Endodermal cell (in vitro differentiated cells): Measurements from ENCODE around the gene RNF150. TPM values are rescaled to one million over a fixed set of nuclear protein-coding genes. Genes with fewer than 3 reads are reported as not detected.
A peak's percentile ranks its signal among the peaks of the same experiment; 100 is the strongest.

Source experiments
- DNase-seq: peaks from one replicate; pipeline ENCODE4 v3.0.0-alpha.2; 2017
- H3K27ac ChIP-seq: 2 replicates; pipeline ENCODE4 v1.5.1; 2013; ENCODE audit warnings: mild to moderate bottlenecking, low read depth, low read length, moderate library complexity
- H3K27me3 ChIP-seq: 2 replicates; pipeline ENCODE4 v1.6.1; 2013; ENCODE audit warnings: mild to moderate bottlenecking, low read length, moderate library complexity; ENCODE audit not compliant: insufficient read depth, control insufficient read depth, poor library complexity, severe bottlenecking
- H3K36me3 ChIP-seq: 2 replicates; pipeline ENCODE4 v1.7.0; 2013; ENCODE audit warnings: mild to moderate bottlenecking, low read length, moderate library complexity; ENCODE audit not compliant: control insufficient read depth, insufficient read depth
- H3K4me1 ChIP-seq: one replicate; pipeline ENCODE4 v1.7.0; 2013; ENCODE audit warnings: low read length; ENCODE audit not compliant: control insufficient read depth, insufficient read depth
- H3K4me3 ChIP-seq: 2 replicates; pipeline ENCODE4 v1.5.1; 2013; ENCODE audit warnings: mild to moderate bottlenecking, low read length, moderate library complexity
- H3K9ac ChIP-seq: 2 replicates; pipeline ENCODE4 v1.6.1; 2013; ENCODE audit warnings: mild to moderate bottlenecking, low read length, moderate library complexity; ENCODE audit not compliant: poor library complexity, severe bottlenecking; ENCODE audit errors: extremely low read depth
- H3K9me3 ChIP-seq: 2 replicates; pipeline ENCODE4 v1.6.1; 2013; ENCODE audit warnings: mild to moderate bottlenecking, low read length, moderate library complexity; ENCODE audit not compliant: control insufficient read depth
- H3K27ac Mint-ChIP-seq: 2 replicates; pipeline ENCODE4 v1.8.0; 2020; ENCODE audit warnings: mixed read lengths
- H3K27me3 Mint-ChIP-seq: 2 replicates; pipeline ENCODE4 v1.8.0; 2021; ENCODE audit warnings: mild to moderate bottlenecking, mixed read lengths; ENCODE audit not compliant: insufficient read depth
- H3K36me3 Mint-ChIP-seq: 2 replicates; pipeline ENCODE4 v1.8.0; 2020; ENCODE audit warnings: low read depth, mixed read lengths
- H3K4me1 Mint-ChIP-seq: 2 replicates; pipeline ENCODE4 v1.8.0; 2020; ENCODE audit warnings: mixed read lengths
- H3K4me3 Mint-ChIP-seq: 2 replicates; pipeline ENCODE4 v1.8.0; 2020; ENCODE audit warnings: mild to moderate bottlenecking, moderate library complexity, mixed read lengths
- H3K9me3 Mint-ChIP-seq: 2 replicates; pipeline ENCODE4 v1.8.0; 2020; ENCODE audit warnings: mild to moderate bottlenecking, mixed read lengths
- WGBS, 2 experiments: methylation state at CpG; one replicate each; pipeline versions ENCODE4 v1.1.5 to v1.1.7; 2013; ENCODE audit warnings: missing lambda C conversion rate in 2 of 2, mixed read lengths in 1 of 2; ENCODE audit not compliant: insufficient coverage in 1 of 2, insufficient read length in 1 of 2; 5-methylcytosine and 5-hydroxymethylcytosine counted together
- total RNA-seq, 2 donors: library from RNA; stranded (reverse); fragmentation: NEBNext Ultra II Directional in 1 of 2; extraction: Animal tissue kit (Norgen Biotek cat#: 25700) in 1 of 2; gene quantifications; 2 replicates in 1 of 2; 3 replicates in 1 of 2; pipeline ENCODE4 v1.2.1, GENCODE V29; 2021
- TF ChIP-seq, protein P1 (sequence below): fragments of 200-600 bp; sonication (generic); conservative IDR thresholded peaks from 2 replicates; pipeline ENCODE4 v1.5.0; 2021; ENCODE audit warnings: antibody characterized with exemption, mild to moderate bottlenecking

The RNF150 gene
- total RNA-seq, 2 donors from 2014 or later: 8.2 to 10.4 TPM

DNA sequence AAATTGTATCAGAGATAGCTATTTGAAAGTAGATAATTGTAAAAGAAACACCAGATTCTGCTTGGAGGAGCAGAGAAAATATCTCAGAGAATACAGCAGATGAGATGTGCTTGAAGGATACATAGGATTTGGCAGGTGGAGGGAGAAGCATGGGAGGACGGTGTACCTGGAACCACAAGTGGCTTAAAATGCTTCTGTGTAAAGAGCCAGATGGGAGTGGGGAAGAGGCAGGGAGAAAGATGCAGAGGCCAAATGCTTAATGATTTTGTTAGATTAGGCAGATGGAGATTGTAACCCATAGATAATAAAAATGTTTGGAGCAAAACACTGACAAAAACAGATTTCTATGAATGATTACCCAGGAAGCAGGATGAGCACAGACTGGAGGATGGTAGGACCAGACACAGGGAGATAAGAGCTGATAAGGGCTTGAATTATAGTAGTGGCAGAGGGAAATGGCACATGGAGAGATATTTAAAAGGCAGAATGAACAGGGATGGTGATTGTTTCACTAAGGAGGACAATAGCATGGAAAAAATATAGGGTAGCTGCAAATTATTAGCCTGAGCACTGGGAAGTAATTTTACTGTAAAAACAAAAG is 231.4 kb downstream of the RNF150 start:
- no peak for DNase-seq
- Histone ChIP-seq H3K4me3 (no peak overlapping the region), H3K36me3 (no peaks in the 10 kb centered on the region), H3K9ac (no peak overlapping the region), H3K27ac (no peak overlapping the region), H3K27me3 (no peaks in the 10 kb centered on the region), H3K4me1 (no peaks in the 10 kb centered on the region), H3K9me3 (no peaks in the 10 kb centered on the region)
- Mint-ChIP-seq H3K27me3 (no peaks in the 10 kb centered on the region), H3K27ac (no peak overlapping the region), H3K36me3 (no peaks in the 10 kb centered on the region), H3K4me1 (peaks cover 21% of the 10 kb centered on the region), H3K9me3 (no peaks in the 10 kb centered on the region), H3K4me3 (no peak overlapping the region)
- WGBS, 2 experiments: 94 to 100% methylated on average over 1 of the region's 1 CpG
- TF ChIP-seq, protein P1, sequence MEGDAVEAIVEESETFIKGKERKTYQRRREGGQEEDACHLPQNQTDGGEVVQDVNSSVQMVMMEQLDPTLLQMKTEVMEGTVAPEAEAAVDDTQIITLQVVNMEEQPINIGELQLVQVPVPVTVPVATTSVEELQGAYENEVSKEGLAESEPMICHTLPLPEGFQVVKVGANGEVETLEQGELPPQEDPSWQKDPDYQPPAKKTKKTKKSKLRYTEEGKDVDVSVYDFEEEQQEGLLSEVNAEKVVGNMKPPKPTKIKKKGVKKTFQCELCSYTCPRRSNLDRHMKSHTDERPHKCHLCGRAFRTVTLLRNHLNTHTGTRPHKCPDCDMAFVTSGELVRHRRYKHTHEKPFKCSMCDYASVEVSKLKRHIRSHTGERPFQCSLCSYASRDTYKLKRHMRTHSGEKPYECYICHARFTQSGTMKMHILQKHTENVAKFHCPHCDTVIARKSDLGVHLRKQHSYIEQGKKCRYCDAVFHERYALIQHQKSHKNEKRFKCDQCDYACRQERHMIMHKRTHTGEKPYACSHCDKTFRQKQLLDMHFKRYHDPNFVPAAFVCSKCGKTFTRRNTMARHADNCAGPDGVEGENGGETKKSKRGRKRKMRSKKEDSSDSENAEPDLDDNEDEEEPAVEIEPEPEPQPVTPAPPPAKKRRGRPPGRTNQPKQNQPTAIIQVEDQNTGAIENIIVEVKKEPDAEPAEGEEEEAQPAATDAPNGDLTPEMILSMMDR: no peak

DNA sequence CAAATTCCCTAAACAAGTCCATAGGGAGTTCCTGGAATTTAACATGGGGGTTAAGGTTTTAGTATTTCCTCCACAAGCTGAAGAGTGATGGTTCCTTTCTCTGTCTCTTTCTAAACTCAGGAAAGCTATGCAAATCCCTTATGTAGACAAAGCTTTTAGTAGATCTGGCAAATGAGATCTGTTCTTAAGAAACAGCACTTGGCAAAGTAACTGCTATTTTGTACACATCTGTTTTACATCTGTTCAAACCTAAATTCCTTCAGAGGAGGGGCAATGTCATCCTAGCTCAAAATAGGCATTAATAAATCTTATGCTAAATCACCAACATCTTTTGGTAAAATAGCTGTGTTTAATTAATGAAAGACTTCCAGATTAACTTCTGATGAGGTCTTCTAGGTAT is 239.3 kb downstream of the RNF150 start:
- DNase-seq: no peak
- Mint-ChIP-seq H3K4me1 (peaks cover 9% of the 10 kb centered on the region), H3K27me3 (no peaks in the 10 kb centered on the region), H3K9me3 (no peaks in the 10 kb centered on the region), H3K36me3 (no peaks in the 10 kb centered on the region), H3K4me3 (no peak overlapping the region), H3K27ac (no peak overlapping the region)
- no peaks in the 10 kb centered on the region for H3K4me1 ChIP-seq
- no peak overlapping the region for H3K4me3 ChIP-seq
- H3K36me3 ChIP-seq: no peaks in the 10 kb centered on the region
- no peak overlapping the region for H3K9ac ChIP-seq
- H3K27ac ChIP-seq: no peak overlapping the region
- H3K27me3 ChIP-seq: no peaks in the 10 kb centered on the region
- TF ChIP-seq, protein P1: no peak
- H3K9me3 ChIP-seq: no peaks in the 10 kb centered on the region

DNA sequence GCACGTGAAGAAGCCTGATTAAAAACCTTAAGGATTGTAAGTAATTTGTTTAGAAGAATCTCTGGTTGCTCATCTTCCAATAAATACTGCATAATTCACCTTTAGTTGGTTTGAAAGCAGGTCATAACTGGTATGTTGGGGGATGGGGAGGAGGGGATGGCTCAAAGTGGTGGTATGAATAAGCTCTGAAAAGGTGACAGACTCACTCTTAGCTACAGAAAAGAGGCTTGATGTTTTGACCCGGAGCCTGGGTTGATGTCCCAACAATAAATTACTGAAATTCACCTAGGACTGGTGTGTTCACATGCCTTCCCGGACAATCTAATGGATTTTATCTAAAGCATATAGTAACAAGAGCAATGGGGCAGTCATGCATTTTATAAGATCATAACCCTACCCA is 245.2 kb downstream of the RNF150 start:
- Histone ChIP-seq H3K36me3 (no peaks in the 10 kb centered on the region), H3K4me1 (peaks cover 15% of the 10 kb centered on the region), H3K9me3 (peaks cover 11% of the 10 kb centered on the region), H3K9ac (no peak overlapping the region), H3K27ac (no peak overlapping the region), H3K4me3 (peak overlapping the region; percentile 4), H3K27me3 (no peaks in the 10 kb centered on the region)
- H3K27ac Mint-ChIP-seq: peak overlapping the region; percentile 64
- no peaks in the 10 kb centered on the region for H3K27me3 Mint-ChIP-seq
- peak; percentile 55 for DNase-seq
- H3K36me3 Mint-ChIP-seq: no peaks in the 10 kb centered on the region
- H3K9me3 Mint-ChIP-seq: peaks cover 9% of the 10 kb centered on the region
- H3K4me1 Mint-ChIP-seq: peaks cover 19% of the 10 kb centered on the region
- 62% methylated on average over 3 of the region's 3 CpGs; no CpG with 5 or more reads in 1 of the 2 experiments for WGBS, 2 experiments
- TF ChIP-seq, protein P1: no peak
- H3K4me3 Mint-ChIP-seq: no peak overlapping the region
